Neural progenitor cell (in vitro differentiated cells): ENCODE measurements around the gene UBXN7.

ENCODE experiments used
- CTCF ChIP-seq: fragments of 200-600 bp; sonication (generic); IDR thresholded peaks from 2 replicates; pipeline ENCODE4 v1.5.1; 2017; ENCODE audit warnings: antibody characterized with exemption, mild to moderate bottlenecking
- EZH2 ChIP-seq: fragments of 200-600 bp; sonication (generic); IDR thresholded peaks from 2 replicates; pipeline ENCODE4 v1.6.1; 2017; ENCODE audit warnings: antibody characterized with exemption, mild to moderate bottlenecking, moderate library complexity
- EZH2phosphoT487 ChIP-seq: fragments of 200-600 bp; sonication (generic); IDR thresholded peaks from 2 replicates; pipeline ENCODE4 v1.6.1; 2017; ENCODE audit warnings: antibody characterized with exemption

- no peak for TF ChIP-seq EZH2
- no peak for TF ChIP-seq CTCF
- no peak for TF ChIP-seq EZH2phosphoT487
Observed at GRCh38 chr3:196326936-196327335, 105.3 kb downstream of the UBXN7 start.
